OCI-LY7 (cell line): Measurements from ENCODE around the gene ARHGEF40.

Source experiments
- CTCF ChIP-seq: fragments of 200-600 bp; sonication (generic); conservative IDR thresholded peaks from 2 replicates; pipeline ENCODE4 v1.5.1; 2014; ENCODE audit warnings: mild to moderate bottlenecking, antibody characterized with exemption, low read length, moderate library complexity, mixed read lengths
- EZH2phosphoT487 ChIP-seq: fragments of 200-600 bp; sonication (generic); IDR thresholded peaks from 2 replicates; pipeline ENCODE4 v1.6.1; 2018; ENCODE audit warnings: low read depth, borderline replicate concordance, mild to moderate bottlenecking, mixed run types, antibody characterized with exemption, low read length, moderate library complexity, mixed read lengths

DNA sequence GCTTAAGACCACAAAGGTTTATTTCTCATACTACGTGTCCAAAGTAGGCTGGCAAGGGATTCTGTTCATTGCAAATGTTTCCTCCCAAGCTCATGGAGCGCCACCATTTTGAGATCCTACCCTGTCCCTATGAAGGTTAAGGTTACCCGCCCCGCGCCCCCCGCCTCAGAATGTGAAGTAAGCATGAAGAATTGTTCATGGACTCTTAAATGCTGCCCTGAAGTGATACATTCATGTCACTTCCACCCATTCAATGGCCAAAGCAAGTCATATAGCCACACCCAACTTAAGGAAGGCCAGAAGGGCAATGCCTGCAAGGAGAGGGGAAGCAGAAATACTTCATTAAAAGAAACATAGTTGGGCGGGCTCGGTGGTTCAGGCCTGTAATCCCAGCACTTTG, 35.0 kb downstream of the ARHGEF40 start:
- TF ChIP-seq CTCF (no peak), EZH2phosphoT487 (no peak)
